ENCODE measurements around the gene RICTOR. TPM values are rescaled to one million over a fixed set of nuclear protein-coding genes. Genes with fewer than 3 reads are reported as not detected.

Gene RICTOR
- total RNA-seq, 1 donor from 2014 or later, result 23.6 TPM

- Mint-ChIP-seq H3K4me3 (ENCODE audit: unreplicated experiment) (no peak overlapping the region), H3K27ac (ENCODE audit: unreplicated experiment) (no peak overlapping the region)
These were observed 2.8 kb upstream of the RICTOR start for GRCh38 chr5:39076757-39077728.

GRCh38 chr5:39076101-39076756, 2.0 kb upstream of the RICTOR start:
- H3K4me1 Mint-ChIP-seq (ENCODE audit: low read depth), result peaks cover 32% of the 10 kb centered on the region
- no peaks in the 10 kb centered on the region for H3K36me3 Mint-ChIP-seq (ENCODE audit: low read depth)
- no peaks in the 10 kb centered on the region for H3K9me3 Mint-ChIP-seq (ENCODE audit: low read depth)
- H3K27me3 Mint-ChIP-seq (ENCODE audit: low read depth), result no peaks in the 10 kb centered on the region
- no peak overlapping the region for H3K27ac Mint-ChIP-seq (ENCODE audit: unreplicated experiment)
- no peak for TF ChIP-seq CTCF (IDR thresholded peaks at IDR 0.05)
- DNase-seq (ENCODE audit: low spot score), result no peak
- no peak overlapping the region for H3K4me3 Mint-ChIP-seq (ENCODE audit: unreplicated experiment)

More at GRCh38 chr5:39076757-39077728, 2.8 kb upstream of the RICTOR start:
- Mint-ChIP-seq H3K9me3 (ENCODE audit: low read depth) (no peaks in the 10 kb centered on the region), H3K4me1 (ENCODE audit: low read depth) (peaks cover 29% of the 10 kb centered on the region), H3K36me3 (ENCODE audit: low read depth) (no peaks in the 10 kb centered on the region), H3K27me3 (ENCODE audit: low read depth) (no peaks in the 10 kb centered on the region)
- TF ChIP-seq CTCF (IDR thresholded peaks at IDR 0.05), result no peak
- DNase-seq (ENCODE audit: low spot score), result no peak

- H3K27ac Mint-ChIP-seq (ENCODE audit: unreplicated experiment), result peak overlapping the region; percentile 89
- no peaks in the 10 kb centered on the region for H3K36me3 Mint-ChIP-seq (ENCODE audit: low read depth)
- H3K4me1 Mint-ChIP-seq (ENCODE audit: low read depth), result peaks cover 28% of the 10 kb centered on the region
- TF ChIP-seq CTCF (IDR thresholded peaks at IDR 0.05), result no peak
- no peak for DNase-seq (ENCODE audit: low spot score)
- H3K9me3 Mint-ChIP-seq (ENCODE audit: low read depth), result no peaks in the 10 kb centered on the region
- H3K4me3 Mint-ChIP-seq (ENCODE audit: unreplicated experiment), result peak overlapping the region; percentile 77
- H3K27me3 Mint-ChIP-seq (ENCODE audit: low read depth), result no peaks in the 10 kb centered on the region
These were observed 507 bp downstream of the RICTOR start for GRCh38 chr5:39073767-39074016.

- no peak for DNase-seq (ENCODE audit: low spot score)
- Mint-ChIP-seq H3K9me3 (ENCODE audit: low read depth) (no peaks in the 10 kb centered on the region), H3K4me1 (ENCODE audit: low read depth) (peaks cover 34% of the 10 kb centered on the region), H3K4me3 (ENCODE audit: unreplicated experiment) (peak overlapping the region; percentile 77), H3K27ac (ENCODE audit: unreplicated experiment) (peak overlapping the region; percentile 89), H3K27me3 (ENCODE audit: low read depth) (no peaks in the 10 kb centered on the region), H3K36me3 (ENCODE audit: low read depth) (peaks cover 2% of the 10 kb centered on the region)
- TF ChIP-seq CTCF (IDR thresholded peaks at IDR 0.05), result no peak
These were observed 1.1 kb downstream of the RICTOR start for GRCh38 chr5:39072925-39073766.

- H3K4me3 Mint-ChIP-seq (ENCODE audit: unreplicated experiment), result no peak overlapping the region
- peak overlapping the region; percentile 19 for H3K27ac Mint-ChIP-seq (ENCODE audit: unreplicated experiment)
- H3K9me3 Mint-ChIP-seq (ENCODE audit: low read depth), result peaks cover 10% of the 10 kb centered on the region
- H3K4me1 Mint-ChIP-seq (ENCODE audit: low read depth), result peaks cover 43% of the 10 kb centered on the region
- no peaks in the 10 kb centered on the region for H3K27me3 Mint-ChIP-seq (ENCODE audit: low read depth)
- DNase-seq (ENCODE audit: low spot score), result no peak
- H3K36me3 Mint-ChIP-seq (ENCODE audit: low read depth), result peaks cover 12% of the 10 kb centered on the region
- TF ChIP-seq CTCF (IDR thresholded peaks at IDR 0.05), result no peak
These were observed 6.1 kb downstream of the RICTOR start for GRCh38 chr5:39068099-39068498.

Data from chondrocyte (in vitro differentiated cells).